Liver (tissue), 3 donors: ENCODE data around the gene PNPLA6.

Experiments
- ATF3 ChIP-seq: IDR thresholded peaks from 2 replicates; pipeline ENCODE4 v1.6.1; 2016; ENCODE audit warnings: antibody characterized with exemption
- CTCF ChIP-seq: fragments of 150-350 bp; IDR thresholded peaks from 2 replicates; pipeline ENCODE4 v1.5.1; 2017; ENCODE audit warnings: improper control_type of control experiment, low read depth, low read length; ENCODE audit not compliant: missing input control
- EGR1 ChIP-seq, 2 donors: IDR thresholded peaks; 2 replicates each; pipeline ENCODE4 v1.6.1; 2016 to 2018; ENCODE audit warnings: antibody characterized with exemption in 2 of 2, low read depth in 2 of 2
- FOXA1 ChIP-seq: IDR thresholded peaks from 2 replicates; pipeline ENCODE4 v1.6.1; 2016; ENCODE audit warnings: antibody characterized with exemption
- FOXA2 ChIP-seq: IDR thresholded peaks from 2 replicates; pipeline ENCODE4 v1.6.1; 2016; ENCODE audit warnings: antibody characterized with exemption
- JUND ChIP-seq, 2 donors: IDR thresholded peaks; 2 replicates each; pipeline ENCODE4 v1.6.1; 2016; ENCODE audit warnings: antibody characterized with exemption in 2 of 2
- NR2F2 ChIP-seq: IDR thresholded peaks from 2 replicates; pipeline ENCODE4 v1.6.1; 2016; ENCODE audit warnings: antibody characterized with exemption
- RAD21 ChIP-seq, 2 donors: IDR thresholded peaks; 2 replicates each; pipeline ENCODE4 v1.6.1; 2016; ENCODE audit warnings: antibody characterized with exemption in 2 of 2, mild to moderate bottlenecking in 2 of 2
- SP1 ChIP-seq: IDR thresholded peaks from 2 replicates; pipeline ENCODE4 v1.6.1; 2018; ENCODE audit warnings: antibody characterized with exemption, mild to moderate bottlenecking
- TAF1 ChIP-seq: conservative IDR thresholded peaks from 2 replicates; pipeline ENCODE4 v1.6.1; 2016; ENCODE audit warnings: antibody characterized with exemption, mild to moderate bottlenecking
- YY1 ChIP-seq: IDR thresholded peaks from 2 replicates; pipeline ENCODE4 v1.6.1; 2016; ENCODE audit warnings: antibody characterized with exemption, mild to moderate bottlenecking
- TF ChIP-seq, protein P1 (sequence below): IDR thresholded peaks from 2 replicates; pipeline ENCODE4 v1.6.1; 2016; ENCODE audit warnings: antibody characterized with exemption
- TF ChIP-seq, protein P2 (sequence below): IDR thresholded peaks from 2 replicates; pipeline ENCODE4 v1.6.1; 2016; ENCODE audit warnings: antibody characterized with exemption, mild to moderate bottlenecking
- donor health status: healthy.
- donor health status: healthy.

- no peak for TF ChIP-seq TAF1
- TF ChIP-seq CTCF: no peak
- no peak for TF ChIP-seq RAD21 (IDR thresholded peaks at IDR 0.05)
- TF ChIP-seq, protein P1, sequence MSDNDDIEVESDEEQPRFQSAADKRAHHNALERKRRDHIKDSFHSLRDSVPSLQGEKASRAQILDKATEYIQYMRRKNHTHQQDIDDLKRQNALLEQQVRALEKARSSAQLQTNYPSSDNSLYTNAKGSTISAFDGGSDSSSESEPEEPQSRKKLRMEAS: no peak
- no peak for TF ChIP-seq FOXA2
- no peak for TF ChIP-seq YY1
- TF ChIP-seq, protein P2, sequence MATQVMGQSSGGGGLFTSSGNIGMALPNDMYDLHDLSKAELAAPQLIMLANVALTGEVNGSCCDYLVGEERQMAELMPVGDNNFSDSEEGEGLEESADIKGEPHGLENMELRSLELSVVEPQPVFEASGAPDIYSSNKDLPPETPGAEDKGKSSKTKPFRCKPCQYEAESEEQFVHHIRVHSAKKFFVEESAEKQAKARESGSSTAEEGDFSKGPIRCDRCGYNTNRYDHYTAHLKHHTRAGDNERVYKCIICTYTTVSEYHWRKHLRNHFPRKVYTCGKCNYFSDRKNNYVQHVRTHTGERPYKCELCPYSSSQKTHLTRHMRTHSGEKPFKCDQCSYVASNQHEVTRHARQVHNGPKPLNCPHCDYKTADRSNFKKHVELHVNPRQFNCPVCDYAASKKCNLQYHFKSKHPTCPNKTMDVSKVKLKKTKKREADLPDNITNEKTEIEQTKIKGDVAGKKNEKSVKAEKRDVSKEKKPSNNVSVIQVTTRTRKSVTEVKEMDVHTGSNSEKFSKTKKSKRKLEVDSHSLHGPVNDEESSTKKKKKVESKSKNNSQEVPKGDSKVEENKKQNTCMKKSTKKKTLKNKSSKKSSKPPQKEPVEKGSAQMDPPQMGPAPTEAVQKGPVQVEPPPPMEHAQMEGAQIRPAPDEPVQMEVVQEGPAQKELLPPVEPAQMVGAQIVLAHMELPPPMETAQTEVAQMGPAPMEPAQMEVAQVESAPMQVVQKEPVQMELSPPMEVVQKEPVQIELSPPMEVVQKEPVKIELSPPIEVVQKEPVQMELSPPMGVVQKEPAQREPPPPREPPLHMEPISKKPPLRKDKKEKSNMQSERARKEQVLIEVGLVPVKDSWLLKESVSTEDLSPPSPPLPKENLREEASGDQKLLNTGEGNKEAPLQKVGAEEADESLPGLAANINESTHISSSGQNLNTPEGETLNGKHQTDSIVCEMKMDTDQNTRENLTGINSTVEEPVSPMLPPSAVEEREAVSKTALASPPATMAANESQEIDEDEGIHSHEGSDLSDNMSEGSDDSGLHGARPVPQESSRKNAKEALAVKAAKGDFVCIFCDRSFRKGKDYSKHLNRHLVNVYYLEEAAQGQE: no peak
- no peak for TF ChIP-seq NR2F2
- no peak for TF ChIP-seq FOXA1
- no peak for TF ChIP-seq EGR1 (IDR thresholded peaks at IDR 0.05; ENCODE audit: low read depth in 2 of 2)
- TF ChIP-seq JUND (IDR thresholded peaks at IDR 0.05): no peak
- TF ChIP-seq SP1: no peak
- TF ChIP-seq ATF3: no peak
These were observed 68.4 kb downstream of the PNPLA6 start for GRCh38 chr19:7603919-7604318.
